Ishikawa (cell line): ENCODE results near the gene ANTXR1.

Experiments
- EGR1 ChIP-seq: IDR thresholded peaks from 2 replicates; pipeline ENCODE4 v1.6.1; 2012
- EP300 ChIP-seq: IDR thresholded peaks from 2 replicates; pipeline ENCODE4 v1.6.1; 2012; ENCODE audit warnings: borderline replicate concordance
- FOXM1 ChIP-seq: IDR thresholded peaks from 2 replicates; pipeline ENCODE4 v1.6.1; 2012; ENCODE audit warnings: low read depth, borderline replicate concordance
- RAD21 ChIP-seq: IDR thresholded peaks from 2 replicates; pipeline ENCODE4 v1.6.1; 2012; ENCODE audit warnings: low read depth
- REST ChIP-seq: IDR thresholded peaks from 2 replicates; pipeline ENCODE4 v1.6.1; 2012; ENCODE audit warnings: low read depth, mild to moderate bottlenecking
- TAF1 ChIP-seq: IDR thresholded peaks from 2 replicates; pipeline ENCODE4 v1.6.1; 2012; ENCODE audit warnings: low read depth, mild to moderate bottlenecking
- TCF12 ChIP-seq: IDR thresholded peaks from 2 replicates; pipeline ENCODE4 v1.6.1; 2012; ENCODE audit warnings: low read depth
- TEAD4 ChIP-seq: IDR thresholded peaks from 2 replicates; pipeline ENCODE4 v1.6.1; 2012
- YY1 ChIP-seq: IDR thresholded peaks from 2 replicates; pipeline ENCODE4 v1.6.1; 2012; ENCODE audit warnings: low read depth

- no peak for TF ChIP-seq EGR1
- TF ChIP-seq RAD21: no peak
- TF ChIP-seq REST: no peak
- no peak for TF ChIP-seq YY1
- no peak for TF ChIP-seq EP300
- no peak for TF ChIP-seq TCF12
- TF ChIP-seq TAF1: no peak
- no peak for TF ChIP-seq FOXM1
- TF ChIP-seq TEAD4: no peak
These were observed 170.7 kb downstream of the ANTXR1 start for GRCh38 chr2:69183659-69184058.
